NOMO-1 treated with dmso at 0.1 percent for 144 hours (cell line): ENCODE results near the gene PROM2.

Experiments used
- DNase-seq: peaks from one replicate; lab custom pipeline; 2025; ENCODE audit not compliant: unreplicated experiment; lab: John Stamatoyannopoulos, UW

The PROM2 gene

DNA sequence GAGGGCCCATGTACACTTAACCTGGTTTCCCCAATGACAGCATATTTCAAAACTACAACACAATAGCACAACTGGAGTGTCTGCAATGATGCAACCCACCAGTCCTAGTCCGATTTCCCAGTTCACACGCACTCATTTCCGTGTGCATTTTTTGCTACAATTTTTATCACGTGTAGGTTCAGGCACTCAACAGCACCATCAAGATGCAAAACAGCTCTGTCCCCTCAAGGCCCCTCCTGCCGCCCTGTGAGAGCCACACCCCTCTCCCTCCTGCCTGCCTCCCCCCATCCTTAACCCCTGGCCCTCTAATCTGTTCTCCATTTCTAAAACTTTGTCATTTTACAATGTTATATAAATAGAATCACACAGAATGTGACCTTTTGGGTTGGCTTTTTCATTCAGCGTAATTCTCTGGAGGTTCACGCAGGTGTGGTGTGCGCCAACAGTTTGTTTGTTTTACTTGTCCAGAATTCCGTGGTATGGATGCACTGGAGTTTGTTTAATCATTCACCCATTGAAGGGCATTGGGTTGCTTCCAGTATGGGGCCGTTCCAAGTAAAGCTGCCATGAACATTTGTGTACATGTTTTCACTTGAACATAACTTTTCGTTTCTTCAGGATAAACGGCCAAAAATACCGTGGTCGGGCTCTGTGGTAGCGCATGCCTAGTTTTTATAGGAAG, 31.3 kb downstream of the PROM2 start:
- DNase-seq, result no peak

DNA sequence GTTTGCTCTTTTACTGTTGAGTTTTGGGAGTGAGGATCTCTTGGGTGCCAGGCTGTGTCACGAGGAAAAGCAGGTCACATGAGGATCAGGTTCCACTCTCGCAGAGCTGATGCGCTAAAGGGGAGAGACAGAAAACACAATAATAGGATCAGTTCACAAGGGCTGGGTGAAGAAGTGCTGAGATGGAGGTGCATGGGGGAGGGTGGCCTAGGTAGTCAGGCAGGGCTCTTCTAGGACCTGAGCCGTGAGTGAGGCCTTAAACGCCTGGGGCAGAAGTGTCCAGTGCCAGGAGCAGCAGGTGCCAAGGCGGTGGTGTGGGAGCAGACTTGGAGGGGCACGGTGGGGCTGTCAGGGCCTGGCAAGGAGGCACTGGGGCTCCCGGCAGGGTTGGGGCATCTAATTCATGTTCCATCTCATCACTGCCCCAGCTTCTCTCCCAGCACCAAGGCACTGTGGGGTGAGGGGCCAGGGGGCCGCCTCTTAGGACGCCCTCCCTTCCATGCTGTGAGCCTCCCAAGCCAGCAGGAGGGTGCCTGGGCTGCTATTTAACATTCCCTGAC, 32.2 kb downstream of the PROM2 start:
- no peak for DNase-seq

DNA sequence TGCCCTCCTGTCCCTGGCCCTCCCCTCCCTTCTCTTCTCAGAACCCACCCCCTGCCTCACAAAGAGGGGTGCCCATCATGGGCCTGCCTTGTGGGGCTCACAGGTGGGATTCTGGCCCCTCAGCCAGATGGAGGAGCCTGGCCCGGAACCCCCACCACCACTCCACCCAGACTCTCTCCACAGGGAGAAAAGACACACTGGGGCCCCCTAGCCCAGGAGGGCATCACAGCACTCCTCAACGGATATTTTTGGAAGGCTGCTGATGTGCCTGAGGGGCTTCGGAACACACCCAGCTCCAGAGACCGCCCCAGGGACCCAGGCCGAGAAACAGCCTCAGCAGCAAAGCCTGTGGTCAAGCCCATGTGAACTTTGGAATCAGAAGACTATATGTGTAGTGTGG, 32.8 kb downstream of the PROM2 start:
- DNase-seq, result no peak

GRCh38 chr2:95307878-95308277, 33.6 kb downstream of the PROM2 start:
- DNase-seq, result no peak

- no peak for DNase-seq
Observed at GRCh38 chr2:95308426-95308990, 34.3 kb downstream of the PROM2 start.

DNA sequence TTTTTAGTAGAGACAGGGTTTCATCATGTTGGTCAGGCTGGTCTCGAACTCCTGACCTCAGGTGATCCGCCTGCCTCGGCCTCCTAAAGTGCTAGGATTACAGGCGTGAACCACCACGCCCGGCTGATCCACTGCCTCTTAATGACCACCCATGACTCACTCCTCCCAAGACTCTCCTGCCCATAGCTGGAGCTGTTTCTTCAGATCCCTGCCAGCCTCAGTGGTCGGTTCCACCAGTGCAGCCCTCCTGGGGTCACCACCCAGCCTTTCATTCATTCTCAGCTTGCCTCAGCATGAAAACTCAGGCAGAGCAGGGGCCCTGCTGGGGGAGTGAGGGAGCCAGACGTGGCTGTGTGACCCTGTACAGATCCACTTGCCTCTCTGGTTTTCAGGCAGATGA, 35.4 kb downstream of the PROM2 start:
- DNase-seq, result no peak

- no peak for DNase-seq
Observed at GRCh38 chr2:95310216-95310615, 36.0 kb downstream of the PROM2 start.

- no peak for DNase-seq
Observed at GRCh38 chr2:95310651-95311050, 36.4 kb downstream of the PROM2 start.

GRCh38 chr2:95311815-95312542, 37.7 kb downstream of the PROM2 start:
- no peak for DNase-seq

GRCh38 chr2:95312543-95313201, 38.4 kb downstream of the PROM2 start:
- DNase-seq, result no peak

GRCh38 chr2:95313296-95314131, 39.3 kb downstream of the PROM2 start:
- DNase-seq, result no peak

GRCh38 chr2:95314598-95314963, 40.3 kb downstream of the PROM2 start:
- DNase-seq, result no peak

- DNase-seq, result no peak
Observed at GRCh38 chr2:95314964-95315611, 40.8 kb downstream of the PROM2 start.

DNA sequence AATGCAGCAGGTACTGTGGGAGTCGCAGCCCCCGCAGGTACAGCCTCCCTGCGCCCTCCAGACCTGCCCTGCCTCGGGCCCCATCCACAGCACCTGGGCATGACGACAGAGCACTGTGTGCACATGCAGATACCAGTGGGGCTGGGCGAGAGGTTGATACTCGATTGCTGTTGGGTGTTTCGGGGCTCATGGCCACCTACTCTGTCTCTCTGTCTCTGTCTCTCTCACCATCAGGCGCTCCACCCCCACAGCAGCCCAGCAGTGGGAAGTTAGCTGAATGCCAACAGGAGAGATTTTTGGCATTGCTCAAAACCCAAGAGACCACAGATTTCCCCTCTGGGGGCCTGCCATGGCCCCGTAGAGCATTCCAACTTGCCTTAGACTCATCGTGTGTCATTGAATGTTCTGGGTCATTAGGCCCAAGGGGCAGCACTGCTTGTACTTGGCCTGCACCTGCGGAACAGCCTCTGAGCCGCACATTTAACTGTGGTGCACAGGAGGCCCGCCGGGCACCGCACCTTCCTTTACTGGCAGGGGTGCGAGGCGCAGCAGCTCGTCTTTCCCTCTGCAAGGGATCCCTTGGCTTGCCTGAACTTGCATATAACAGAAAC, 41.7 kb downstream of the PROM2 start:
- no peak for DNase-seq

DNA sequence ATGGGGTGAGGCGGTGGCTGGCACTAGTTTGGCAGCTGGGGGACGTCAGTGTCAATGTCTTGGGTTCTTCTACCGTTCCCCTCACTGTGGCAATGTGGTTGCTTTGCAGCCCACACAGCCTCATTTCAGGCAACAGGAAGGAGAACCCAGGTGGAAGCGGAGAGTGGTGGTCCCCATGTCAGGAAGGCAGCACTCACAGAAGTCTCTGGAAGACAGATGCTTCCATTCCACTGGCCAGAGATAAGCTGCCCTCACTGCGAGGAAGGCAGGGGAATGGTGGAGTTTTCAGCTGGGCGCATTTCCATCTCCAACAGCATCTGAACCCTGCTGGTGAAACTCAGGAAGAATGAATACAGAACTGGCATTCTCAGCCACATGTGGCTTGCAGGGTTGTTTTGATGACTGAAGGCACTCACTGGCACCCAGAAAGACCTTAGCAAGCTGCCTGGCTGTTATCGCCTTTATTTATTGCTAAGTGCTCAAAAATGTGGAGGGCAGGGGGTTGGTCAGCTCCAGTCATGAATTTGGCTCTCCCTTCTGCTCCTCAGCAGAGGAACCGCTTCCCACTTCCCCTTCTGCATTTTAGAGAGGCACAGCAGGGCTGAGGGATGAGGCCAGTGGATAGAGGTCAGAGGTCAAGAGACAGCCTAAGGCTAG, 42.3 kb downstream of the PROM2 start:
- DNase-seq, result no peak

GRCh38 chr2:95317123-95317500, 42.9 kb downstream of the PROM2 start:
- no peak for DNase-seq

- DNase-seq, result no peak
Observed at GRCh38 chr2:95317665-95318425, 43.6 kb downstream of the PROM2 start.

- DNase-seq, result no peak
Observed at GRCh38 chr2:95318431-95319220, 44.4 kb downstream of the PROM2 start.
